Measurements from ENCODE around the gene TMEM132C. TPM values are rescaled to one million over a fixed set of nuclear protein-coding genes. Genes with fewer than 3 reads are reported as not detected.

TMEM132C gene
- polyA plus RNA-seq, 2 donors: 0.43 to 0.65 TPM

GRCh38 chr12:128314611-128315010 lies 47.6 kb downstream of the TMEM132C start:
- Histone ChIP-seq H3K27me3 (ENCODE audit: control insufficient read depth in 1 of 2, insufficient read depth in 2 of 2, low read length in 2 of 2) (no peaks in the 10 kb centered on the region), H3K4me3 (ENCODE audit: low read depth in 1 of 2, low read length in 2 of 2) (no peak overlapping the region), H3K36me3 (ENCODE audit: control insufficient read depth in 2 of 2, insufficient read depth in 2 of 2, low read length in 1 of 2) (no peaks in the 10 kb centered on the region), H3K27ac (ENCODE audit: low read depth in 2 of 2, low read length in 1 of 2) (no peak overlapping the region), H3K9me3 (ENCODE audit: control insufficient read depth in 2 of 2, insufficient read depth in 1 of 2, low read depth in 1 of 2, low read length in 1 of 2) (peaks cover 3 to 6% of the 10 kb centered on the region in 2 donors), H3K4me1 (ENCODE audit: control insufficient read depth in 2 of 2, insufficient read depth in 2 of 2, low read length in 1 of 2) (peaks cover 0 to 2% of the 10 kb centered on the region in 2 donors)
- 72 to 74% methylated on average over 3 of the region's 3 CpGs for WGBS, 2 donors

- Histone ChIP-seq H3K27me3 (ENCODE audit: control insufficient read depth in 1 of 2, insufficient read depth in 2 of 2, low read length in 2 of 2) (no peaks in the 10 kb centered on the region), H3K36me3 (ENCODE audit: control insufficient read depth in 2 of 2, insufficient read depth in 2 of 2, low read length in 1 of 2) (no peaks in the 10 kb centered on the region), H3K27ac (ENCODE audit: low read depth in 2 of 2, low read length in 1 of 2) (no peak overlapping the region), H3K4me3 (ENCODE audit: low read depth in 1 of 2, low read length in 2 of 2) (no peak overlapping the region), H3K4me1 (ENCODE audit: control insufficient read depth in 2 of 2, insufficient read depth in 2 of 2, low read length in 1 of 2) (peaks cover 0 to 2% of the 10 kb centered on the region in 2 donors), H3K9me3 (ENCODE audit: control insufficient read depth in 2 of 2, insufficient read depth in 1 of 2, low read depth in 1 of 2, low read length in 1 of 2) (peaks cover 3 to 6% of the 10 kb centered on the region in 2 donors)
- WGBS, 2 donors: 56 to 64% methylated on average over 6 of the region's 6 CpGs
These were observed 49.1 kb downstream of the TMEM132C start for GRCh38 chr12:128316078-128316477.

GRCh38 chr12:128316973-128317526 lies 50.1 kb downstream of the TMEM132C start:
- Histone ChIP-seq H3K9me3 (ENCODE audit: control insufficient read depth in 2 of 2, insufficient read depth in 1 of 2, low read depth in 1 of 2, low read length in 1 of 2) (peaks cover 3 to 6% of the 10 kb centered on the region in 2 donors), H3K27ac (ENCODE audit: low read depth in 2 of 2, low read length in 1 of 2) (no peak overlapping the region), H3K4me1 (ENCODE audit: control insufficient read depth in 2 of 2, insufficient read depth in 2 of 2, low read length in 1 of 2) (peaks cover 0 to 2% of the 10 kb centered on the region in 2 donors), H3K36me3 (ENCODE audit: control insufficient read depth in 2 of 2, insufficient read depth in 2 of 2, low read length in 1 of 2) (no peaks in the 10 kb centered on the region), H3K4me3 (ENCODE audit: low read depth in 1 of 2, low read length in 2 of 2) (no peak overlapping the region), H3K27me3 (ENCODE audit: control insufficient read depth in 1 of 2, insufficient read depth in 2 of 2, low read length in 2 of 2) (no peaks in the 10 kb centered on the region)
- 19 to 21% methylated on average over 4 of the region's 4 CpGs for WGBS, 2 donors

- Histone ChIP-seq H3K36me3 (ENCODE audit: control insufficient read depth in 2 of 2, insufficient read depth in 2 of 2, low read length in 1 of 2) (no peaks in the 10 kb centered on the region), H3K27me3 (ENCODE audit: control insufficient read depth in 1 of 2, insufficient read depth in 2 of 2, low read length in 2 of 2) (no peaks in the 10 kb centered on the region), H3K4me3 (ENCODE audit: low read depth in 1 of 2, low read length in 2 of 2) (no peak overlapping the region), H3K4me1 (ENCODE audit: control insufficient read depth in 2 of 2, insufficient read depth in 2 of 2, low read length in 1 of 2) (peaks cover 0 to 2% of the 10 kb centered on the region in 2 donors), H3K27ac (ENCODE audit: low read depth in 2 of 2, low read length in 1 of 2) (no peak overlapping the region), H3K9me3 (ENCODE audit: control insufficient read depth in 2 of 2, insufficient read depth in 1 of 2, low read depth in 1 of 2, low read length in 1 of 2) (peaks cover 0 to 4% of the 10 kb centered on the region in 2 donors)
- 64 to 66% methylated on average over 5 of the region's 5 CpGs for WGBS, 2 donors
These were observed 51.4 kb downstream of the TMEM132C start for GRCh38 chr12:128318341-128318740.

- no peaks in the 10 kb centered on the region for H3K36me3 ChIP-seq (ENCODE audit: control insufficient read depth in 2 of 2, insufficient read depth in 2 of 2, low read length in 1 of 2)
- H3K27ac ChIP-seq (ENCODE audit: low read depth in 2 of 2, low read length in 1 of 2): no peak overlapping the region
- H3K4me1 ChIP-seq (ENCODE audit: control insufficient read depth in 2 of 2, insufficient read depth in 2 of 2, low read length in 1 of 2): peaks cover 0 to 2% of the 10 kb centered on the region in 2 donors
- 64 to 74% methylated on average over 2 of the region's 2 CpGs for WGBS, 2 donors
- H3K9me3 ChIP-seq (ENCODE audit: control insufficient read depth in 2 of 2, insufficient read depth in 1 of 2, low read depth in 1 of 2, low read length in 1 of 2): peaks cover 0 to 3% of the 10 kb centered on the region in 2 donors
- H3K27me3 ChIP-seq (ENCODE audit: control insufficient read depth in 1 of 2, insufficient read depth in 2 of 2, low read length in 2 of 2): no peaks in the 10 kb centered on the region
- no peak overlapping the region for H3K4me3 ChIP-seq (ENCODE audit: low read depth in 1 of 2, low read length in 2 of 2)
These were observed 52.0 kb downstream of the TMEM132C start for GRCh38 chr12:128318946-128319345.

GRCh38 chr12:128322341-128322740 lies 55.4 kb downstream of the TMEM132C start:
- H3K36me3 ChIP-seq (ENCODE audit: control insufficient read depth in 2 of 2, insufficient read depth in 2 of 2, low read length in 1 of 2): no peaks in the 10 kb centered on the region
- no peaks in the 10 kb centered on the region for H3K4me1 ChIP-seq (ENCODE audit: control insufficient read depth in 2 of 2, insufficient read depth in 2 of 2, low read length in 1 of 2)
- no peak overlapping the region for H3K4me3 ChIP-seq (ENCODE audit: low read depth in 1 of 2, low read length in 2 of 2)
- no peak overlapping the region for H3K27ac ChIP-seq (ENCODE audit: low read depth in 2 of 2, low read length in 1 of 2)
- H3K9me3 ChIP-seq (ENCODE audit: control insufficient read depth in 2 of 2, insufficient read depth in 1 of 2, low read depth in 1 of 2, low read length in 1 of 2): peaks cover 3% of the 10 kb centered on the region in 2 donors
- no peaks in the 10 kb centered on the region for H3K27me3 ChIP-seq (ENCODE audit: control insufficient read depth in 1 of 2, insufficient read depth in 2 of 2, low read length in 2 of 2)
- 88 to 89% methylated on average over 5 of the region's 5 CpGs for WGBS, 2 donors

GRCh38 chr12:128323145-128323920 lies 56.4 kb downstream of the TMEM132C start:
- 47 to 54% methylated on average over 20 of the region's 20 CpGs for WGBS, 2 donors
- Histone ChIP-seq H3K4me3 (ENCODE audit: low read depth in 1 of 2, low read length in 2 of 2) (no peak overlapping the region), H3K27ac (ENCODE audit: low read depth in 2 of 2, low read length in 1 of 2) (no peak overlapping the region), H3K36me3 (ENCODE audit: control insufficient read depth in 2 of 2, insufficient read depth in 2 of 2, low read length in 1 of 2) (no peaks in the 10 kb centered on the region), H3K27me3 (ENCODE audit: control insufficient read depth in 1 of 2, insufficient read depth in 2 of 2, low read length in 2 of 2) (no peaks in the 10 kb centered on the region), H3K9me3 (ENCODE audit: control insufficient read depth in 2 of 2, insufficient read depth in 1 of 2, low read depth in 1 of 2, low read length in 1 of 2) (peaks cover 3% of the 10 kb centered on the region in 2 donors), H3K4me1 (ENCODE audit: control insufficient read depth in 2 of 2, insufficient read depth in 2 of 2, low read length in 1 of 2) (no peaks in the 10 kb centered on the region)

- no peaks in the 10 kb centered on the region for H3K27me3 ChIP-seq (ENCODE audit: control insufficient read depth in 1 of 2, insufficient read depth in 2 of 2, low read length in 2 of 2)
- WGBS, 2 donors: 78 to 81% methylated on average over 12 of the region's 12 CpGs
- no peaks in the 10 kb centered on the region for H3K4me1 ChIP-seq (ENCODE audit: control insufficient read depth in 2 of 2, insufficient read depth in 2 of 2, low read length in 1 of 2)
- no peak overlapping the region for H3K4me3 ChIP-seq (ENCODE audit: low read depth in 1 of 2, low read length in 2 of 2)
- H3K9me3 ChIP-seq (ENCODE audit: control insufficient read depth in 2 of 2, insufficient read depth in 1 of 2, low read depth in 1 of 2, low read length in 1 of 2): peaks cover 0 to 3% of the 10 kb centered on the region in 2 donors
- no peak overlapping the region for H3K27ac ChIP-seq (ENCODE audit: low read depth in 2 of 2, low read length in 1 of 2)
- no peaks in the 10 kb centered on the region for H3K36me3 ChIP-seq (ENCODE audit: control insufficient read depth in 2 of 2, insufficient read depth in 2 of 2, low read length in 1 of 2)
These were observed 58.7 kb downstream of the TMEM132C start for GRCh38 chr12:128325646-128326045.

- H3K9me3 ChIP-seq (ENCODE audit: control insufficient read depth in 2 of 2, insufficient read depth in 1 of 2, low read depth in 1 of 2, low read length in 1 of 2): peaks cover 0 to 3% of the 10 kb centered on the region in 2 donors
- H3K27me3 ChIP-seq (ENCODE audit: control insufficient read depth in 1 of 2, insufficient read depth in 2 of 2, low read length in 2 of 2): no peaks in the 10 kb centered on the region
- WGBS, 2 donors: 57 to 60% methylated on average over 7 of the region's 7 CpGs
- H3K4me1 ChIP-seq (ENCODE audit: control insufficient read depth in 2 of 2, insufficient read depth in 2 of 2, low read length in 1 of 2): no peaks in the 10 kb centered on the region
- H3K27ac ChIP-seq (ENCODE audit: low read depth in 2 of 2, low read length in 1 of 2): no peak overlapping the region
- H3K36me3 ChIP-seq (ENCODE audit: control insufficient read depth in 2 of 2, insufficient read depth in 2 of 2, low read length in 1 of 2): no peaks in the 10 kb centered on the region
- H3K4me3 ChIP-seq (ENCODE audit: low read depth in 1 of 2, low read length in 2 of 2): no peak overlapping the region
These were observed 59.4 kb downstream of the TMEM132C start for GRCh38 chr12:128326406-128326805.

GRCh38 chr12:128328961-128329360 lies 62.0 kb downstream of the TMEM132C start:
- Histone ChIP-seq H3K4me1 (ENCODE audit: control insufficient read depth in 2 of 2, insufficient read depth in 2 of 2, low read length in 1 of 2) (no peaks in the 10 kb centered on the region), H3K27ac (ENCODE audit: low read depth in 2 of 2, low read length in 1 of 2) (no peak overlapping the region), H3K9me3 (ENCODE audit: control insufficient read depth in 2 of 2, insufficient read depth in 1 of 2, low read depth in 1 of 2, low read length in 1 of 2) (peaks cover 0 to 6% of the 10 kb centered on the region in 2 donors), H3K36me3 (ENCODE audit: control insufficient read depth in 2 of 2, insufficient read depth in 2 of 2, low read length in 1 of 2) (no peaks in the 10 kb centered on the region), H3K4me3 (ENCODE audit: low read depth in 1 of 2, low read length in 2 of 2) (no peak overlapping the region), H3K27me3 (ENCODE audit: control insufficient read depth in 1 of 2, insufficient read depth in 2 of 2, low read length in 2 of 2) (no peaks in the 10 kb centered on the region)
- WGBS, 2 donors: 84 to 88% methylated on average over 8 of the region's 8 CpGs
